ENCODE measurements around the gene ITGAE.
"Not testable (repeated sequence)": the region's sequence is repeated elsewhere in the genome, so short reads cannot be mapped to it uniquely, and the experiment has no call there.

ITGAE gene

GRCh38 chr17:3794557-3795389 lies 6.2 kb downstream of the ITGAE start:
- Histone ChIP-seq H3K4me3 (ENCODE audit: low read depth, low read length) (no peak overlapping the region), H3K27ac (ENCODE audit: extremely low read depth, low read depth, low read length) (no peak overlapping the region), H3K9me3 (ENCODE audit: control insufficient read depth, insufficient read depth, low read depth, low read length) (no peaks in the 10 kb centered on the region), H3K36me3 (ENCODE audit: control insufficient read depth in 2 of 2, insufficient read depth in 1 of 2, low read length in 2 of 2) (no peaks in the 10 kb centered on the region), H3K4me1 (ENCODE audit: control insufficient read depth, insufficient read depth, low read length) (no peaks in the 10 kb centered on the region)
- POLR2A ChIA-PET, result no interaction called here
- CTCF ChIA-PET, result interaction anchor here (0.7 kb wide), 1 partner anchor 550 kb away, joined by 3 read pairs; no protein-coding TSS in a partner anchor
- TF ChIP-seq ZBTB17 (tag by site-specific recombination; IDR thresholded peaks at IDR 0.05) (peak; percentile 61), BCL6B (tag by site-specific recombination; IDR thresholded peaks at IDR 0.05) (no peak), ZNF311 (tag by site-specific recombination; IDR thresholded peaks at IDR 0.05; ENCODE audit: borderline replicate concordance) (no peak), OVOL3 (tag by site-specific recombination; IDR thresholded peaks at IDR 0.05) (no peak)

GRCh38 chr17:3794152-3794551 lies 6.8 kb downstream of the ITGAE start:
- H3K9me3 ChIP-seq (ENCODE audit: control insufficient read depth, insufficient read depth, low read depth, low read length); H3K27ac ChIP-seq (ENCODE audit: extremely low read depth, low read depth, low read length); H3K4me1 ChIP-seq (ENCODE audit: control insufficient read depth, insufficient read depth, low read length); POLR2A ChIA-PET; H3K4me3 ChIP-seq (ENCODE audit: low read depth, low read length); H3K36me3 ChIP-seq (ENCODE audit: control insufficient read depth in 2 of 2, insufficient read depth in 1 of 2, low read length in 2 of 2): not testable (repeated sequence)
- CTCF ChIA-PET, result interaction anchor here (0.7 to 1.2 kb wide), 2 partner anchors 59 to 551 kb away, joined by 3 to 5 read pairs; no protein-coding TSS in a partner anchor
- peak; percentile 84 for TF ChIP-seq ZNF121 (tag by site-specific recombination; IDR thresholded peaks at IDR 0.05)

GRCh38 chr17:3793258-3793657 lies 7.7 kb downstream of the ITGAE start:
- POLR2A ChIA-PET, result not testable (repeated sequence)
- CTCF ChIA-PET, result interaction anchor here (0.6 to 1.2 kb wide), 2 partner anchors 58 to 413 kb away, joined by 3 to 5 read pairs; no protein-coding TSS in a partner anchor

GRCh38 chr17:3792481-3792880 lies 8.5 kb downstream of the ITGAE start:
- no peak overlapping the region for H3K4me3 ChIP-seq (ENCODE audit: low read depth, low read length)
- ChIA-PET CTCF (interaction anchor here (0.7 to 1.3 kb wide), 4 partner anchors 35 to 58 kb away, joined by 3 to 6 read pairs (median 4); no protein-coding TSS in a partner anchor), POLR2A (no interaction called here)
- H3K27ac ChIP-seq (ENCODE audit: extremely low read depth, low read depth, low read length), result no peak overlapping the region
- H3K9me3 ChIP-seq (ENCODE audit: control insufficient read depth, insufficient read depth, low read depth, low read length), result no peaks in the 10 kb centered on the region
- no peak for TF ChIP-seq CTCF (tag by site-specific recombination; IDR thresholded peaks at IDR 0.05)
- no peak for TF ChIP-seq ZBTB17 (tag by site-specific recombination; IDR thresholded peaks at IDR 0.05)
- TF ChIP-seq BCL11B (tag by site-specific recombination; IDR thresholded peaks at IDR 0.05; ENCODE audit: low read depth), result no peak
- no peak for TF ChIP-seq ZIC2 (tag by site-specific recombination; IDR thresholded peaks at IDR 0.05)
- no peak for TF ChIP-seq HOXC10 (CRISPR knock-in tag; IDR thresholded peaks at IDR 0.05)
- TF ChIP-seq ZBTB49 (tag by site-specific recombination; IDR thresholded peaks at IDR 0.05; ENCODE audit: low read depth), result no peak
- TF ChIP-seq ZSCAN16 (tag by site-specific recombination; IDR thresholded peaks at IDR 0.05), result no peak
- TF ChIP-seq ZNF518A (tag by site-specific recombination; conservative IDR thresholded peaks at IDR 0.05; ENCODE audit: low read depth), result no peak
- TF ChIP-seq EGR2 (tag by site-specific recombination; IDR thresholded peaks at IDR 0.05; ENCODE audit: low read depth), result no peak
- TF ChIP-seq ZNF792 (tag by site-specific recombination; IDR thresholded peaks at IDR 0.05), result no peak
- no peaks in the 10 kb centered on the region for H3K4me1 ChIP-seq (ENCODE audit: control insufficient read depth, insufficient read depth, low read length)
- no peaks in the 10 kb centered on the region for H3K36me3 ChIP-seq (ENCODE audit: control insufficient read depth in 2 of 2, insufficient read depth in 1 of 2, low read length in 2 of 2)

More at GRCh38 chr17:3793258-3793657, 7.7 kb downstream of the ITGAE start:
- H3K9me3 ChIP-seq (ENCODE audit: control insufficient read depth, insufficient read depth, low read depth, low read length); H3K36me3 ChIP-seq (ENCODE audit: control insufficient read depth in 2 of 2, insufficient read depth in 1 of 2, low read length in 2 of 2); H3K4me3 ChIP-seq (ENCODE audit: low read depth, low read length); H3K27ac ChIP-seq (ENCODE audit: extremely low read depth, low read depth, low read length); H3K4me1 ChIP-seq (ENCODE audit: control insufficient read depth, insufficient read depth, low read length): not testable (repeated sequence)

Measured in HEK293 (cell line).